GM19351 (cell line): ENCODE measurements around the gene SAA1.
"Not testable (repeated sequence)": the region's sequence is repeated elsewhere in the genome, so short reads cannot be mapped to it uniquely, and the experiment has no call there.

Experiments used
- ATAC-seq: cut with Tn5 transposase; IDR thresholded peaks from one replicate; pipeline ENCODE4 v1.9.1; 2021; ENCODE audit warnings: mild to moderate bottlenecking, moderate library complexity; ENCODE audit not compliant: unreplicated experiment

The SAA1 gene

DNA sequence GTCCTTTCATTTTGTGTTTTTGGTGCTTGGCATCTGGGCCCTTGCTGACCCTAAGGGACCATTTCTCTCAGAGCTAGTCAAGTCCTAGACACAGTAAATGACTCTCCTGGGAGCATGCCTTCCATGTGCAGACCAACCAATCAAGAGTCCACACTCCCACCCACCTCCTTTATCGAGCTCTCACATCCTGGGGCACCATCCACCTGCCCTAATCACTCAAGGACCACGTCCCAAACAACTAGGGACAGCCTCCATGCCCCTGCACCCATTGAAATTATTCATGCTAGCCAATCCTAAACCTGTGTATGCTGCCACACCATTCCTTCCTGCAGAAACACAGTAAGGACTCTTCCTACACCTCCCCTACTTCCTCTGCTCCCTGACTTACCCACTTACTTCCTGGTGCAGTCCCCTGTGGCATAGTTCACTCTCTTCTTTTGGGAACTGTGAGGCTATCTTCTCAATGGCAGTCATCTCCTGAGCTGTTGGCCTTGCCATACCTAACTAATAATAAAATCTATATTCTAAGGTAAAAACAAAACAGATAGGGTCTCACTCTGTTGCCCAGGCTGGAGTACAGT, 11.2 kb upstream of the SAA1 start:
- ATAC-seq, result no peak

DNA sequence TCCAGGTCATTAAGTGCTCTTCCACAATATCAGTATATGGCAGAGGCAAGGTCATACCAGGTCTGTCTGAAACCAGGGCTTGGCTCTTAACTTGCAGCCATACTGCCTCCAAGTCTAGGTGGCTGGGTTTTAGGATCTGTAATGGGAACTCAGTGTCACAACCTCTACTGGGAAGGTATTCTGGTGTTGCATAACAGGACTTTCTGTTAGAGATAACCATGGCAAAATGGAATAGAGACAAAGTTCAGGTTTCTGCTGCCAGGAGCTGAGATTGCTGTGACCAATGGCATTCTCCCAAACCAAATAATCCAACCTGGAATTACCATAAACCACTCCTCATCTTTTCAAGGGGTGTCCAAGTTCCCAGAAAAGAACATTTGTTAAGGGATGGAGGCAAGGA, 6.8 kb upstream of the SAA1 start:
- no peak for ATAC-seq

DNA sequence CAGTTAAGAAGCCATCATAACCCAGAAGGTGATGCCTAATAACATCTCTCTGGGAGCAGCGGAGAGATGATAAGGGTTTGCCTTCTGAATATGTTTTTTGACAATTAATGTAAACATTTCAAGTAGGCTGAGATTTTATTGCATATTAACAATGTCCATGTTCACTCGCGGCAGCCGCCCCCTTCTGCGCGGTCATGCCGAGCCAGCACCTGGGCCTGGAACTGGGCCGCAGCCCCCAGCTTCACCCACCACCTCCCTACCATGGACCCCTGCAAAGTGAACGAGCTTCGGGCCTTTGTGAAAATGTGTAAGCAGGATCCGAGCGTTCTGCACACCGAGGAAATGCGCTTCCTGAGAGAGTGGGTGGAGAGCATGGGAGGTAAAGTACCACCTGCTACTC, 4.3 kb upstream of the SAA1 start:
- ATAC-seq, result no peak

DNA sequence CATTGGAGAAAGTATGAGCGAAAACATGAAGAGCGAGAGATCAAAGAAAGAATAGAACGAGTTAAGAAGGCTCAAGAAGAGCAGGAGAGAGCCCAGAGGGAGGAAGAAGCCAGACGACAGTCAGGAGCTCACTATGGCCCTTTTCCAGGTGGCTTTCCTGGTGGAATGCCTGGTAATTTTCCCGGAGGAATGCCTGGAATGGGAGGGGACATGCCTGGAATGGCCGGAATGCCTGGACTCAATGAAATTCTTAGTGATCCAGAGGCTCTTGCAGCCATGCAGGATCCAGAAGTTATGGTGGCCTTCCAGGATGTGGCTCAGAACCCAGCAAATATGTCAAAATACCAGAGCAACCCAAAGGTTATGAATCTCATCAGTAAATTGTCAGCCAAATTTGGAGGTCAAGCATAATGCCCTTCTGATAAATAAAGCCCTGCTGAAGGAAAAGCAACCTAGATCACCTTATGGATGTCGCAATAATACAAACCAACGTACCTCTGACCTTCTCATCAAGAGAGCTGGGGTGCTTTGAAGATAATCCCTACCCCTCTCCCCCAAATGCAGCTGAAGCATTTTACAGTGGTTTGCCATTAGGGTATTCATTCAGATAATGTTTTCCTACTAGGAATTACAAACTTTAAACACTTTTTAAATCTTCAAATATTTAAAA, 3.2 kb upstream of the SAA1 start:
- ATAC-seq, result not testable (repeated sequence)

DNA sequence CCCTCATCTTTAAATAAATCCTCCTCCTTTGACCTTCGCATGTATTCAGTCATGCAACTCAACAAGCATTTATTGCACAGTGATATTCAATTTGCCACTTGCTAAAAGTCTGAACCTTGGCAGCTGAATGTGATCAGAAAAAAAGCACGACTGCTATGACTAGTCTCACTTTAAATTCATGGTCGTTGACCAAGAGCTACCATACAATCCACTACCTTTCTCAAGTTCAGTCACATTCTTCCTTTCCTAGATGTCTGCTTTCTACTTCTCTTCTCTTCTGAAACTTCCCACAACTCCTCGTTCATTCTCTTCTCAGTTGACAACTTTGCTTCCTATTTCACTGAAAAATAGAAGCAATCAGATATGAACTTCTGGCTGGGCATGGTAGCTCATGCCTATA, 2.0 kb upstream of the SAA1 start:
- peak; percentile 52 for ATAC-seq

DNA sequence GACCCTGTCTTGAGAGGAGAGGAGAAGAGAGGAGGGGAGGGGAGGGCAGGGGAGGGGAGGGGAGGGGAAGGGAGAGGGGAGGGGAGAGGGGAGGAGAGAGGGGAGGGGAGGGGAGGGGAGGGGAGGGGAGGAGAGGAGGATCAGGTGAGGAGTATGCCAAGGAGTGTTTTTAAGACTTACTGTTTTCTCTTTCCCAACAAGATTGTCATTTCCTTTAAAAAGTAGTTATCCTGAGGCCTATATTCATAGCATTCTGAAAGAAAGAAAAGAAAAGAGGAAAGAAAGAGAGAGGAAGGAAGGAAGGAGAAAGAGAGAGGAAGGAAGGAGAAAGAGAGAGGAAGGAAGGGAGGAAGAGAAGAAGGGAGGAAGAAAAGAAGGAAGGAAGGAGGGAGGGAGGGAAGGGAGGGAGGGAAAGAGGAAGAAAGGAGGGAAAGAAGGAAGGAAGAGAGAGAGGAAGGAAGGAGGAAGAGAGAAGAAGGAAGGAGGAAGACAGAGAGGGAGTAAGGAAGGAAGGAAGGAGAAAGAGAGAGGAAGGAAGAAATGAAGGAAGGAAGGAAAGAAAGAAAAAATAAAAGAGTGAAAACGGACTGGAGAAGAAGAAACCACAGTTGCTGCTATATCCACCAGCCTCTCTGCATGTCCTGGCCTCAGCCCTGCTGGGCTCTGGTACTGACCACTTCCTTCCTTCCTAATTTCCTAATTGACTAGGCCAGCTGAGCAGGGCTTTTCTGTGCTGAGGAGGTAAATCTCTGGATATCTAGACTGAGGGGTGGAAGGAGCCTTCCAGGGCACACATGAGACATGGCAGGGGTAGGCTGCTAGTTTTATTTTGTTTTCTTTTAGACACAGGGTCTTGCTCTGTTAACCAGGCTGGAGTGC, 1.1 kb upstream of the SAA1 start:
- ATAC-seq, result no peak

DNA sequence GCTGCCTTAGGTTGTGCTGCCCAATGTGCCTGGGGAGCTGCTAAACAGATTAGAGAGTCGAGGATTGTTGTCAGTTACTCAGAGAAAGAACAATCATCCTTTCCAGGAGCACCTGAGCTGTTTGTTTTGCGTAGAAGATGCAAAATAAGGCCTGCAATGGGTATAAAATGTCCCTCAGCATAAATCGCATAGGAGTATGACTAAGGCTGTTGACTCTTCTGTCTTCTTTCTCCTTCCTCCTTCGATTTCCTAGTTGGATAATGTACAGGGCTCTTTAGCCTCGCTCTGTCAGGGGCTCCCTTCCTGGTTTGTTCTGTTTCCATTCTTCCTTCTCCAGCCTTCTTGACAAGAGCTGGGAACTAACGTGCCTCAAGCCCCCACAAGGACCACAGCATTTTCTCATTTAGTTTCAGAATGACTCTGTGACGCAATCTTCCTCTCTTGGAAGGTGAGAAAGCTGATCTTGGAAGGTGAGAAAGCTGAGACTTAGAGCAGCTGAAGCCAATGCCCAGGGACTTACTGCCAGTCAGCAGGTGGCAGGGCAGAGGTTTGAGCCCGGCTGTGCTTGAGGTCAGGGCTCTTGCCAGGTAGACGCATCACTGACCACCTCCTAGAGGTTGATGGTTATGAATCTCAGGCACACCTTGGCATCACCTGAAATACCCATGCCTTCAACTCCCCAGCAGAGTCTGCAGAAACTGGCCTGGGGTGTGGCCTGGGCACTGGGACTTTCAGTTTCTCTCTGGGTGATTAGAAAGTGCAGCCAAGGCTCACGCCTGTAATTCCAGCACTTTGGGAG, 1.5 kb downstream of the SAA1 start:
- peak; percentile 61 for ATAC-seq

DNA sequence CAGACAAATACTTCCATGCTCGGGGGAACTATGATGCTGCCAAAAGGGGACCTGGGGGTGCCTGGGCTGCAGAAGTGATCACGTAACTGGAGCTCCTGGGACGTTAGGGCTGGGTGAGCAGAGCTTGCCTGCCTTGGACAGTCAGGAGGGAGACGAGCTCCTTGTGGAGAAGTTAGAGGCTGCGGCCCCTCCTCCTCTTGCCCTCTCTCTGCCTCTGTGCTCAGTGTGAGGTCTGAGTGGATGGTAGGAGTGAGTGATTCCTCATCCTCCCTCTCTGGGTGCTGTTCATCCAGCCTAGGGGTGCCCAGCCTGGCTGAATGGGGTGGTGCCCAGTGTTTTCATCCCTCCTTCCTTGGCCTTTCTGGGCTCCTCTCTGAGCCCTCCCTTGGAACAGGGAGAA, 3.2 kb downstream of the SAA1 start:
- not testable (repeated sequence) for ATAC-seq

DNA sequence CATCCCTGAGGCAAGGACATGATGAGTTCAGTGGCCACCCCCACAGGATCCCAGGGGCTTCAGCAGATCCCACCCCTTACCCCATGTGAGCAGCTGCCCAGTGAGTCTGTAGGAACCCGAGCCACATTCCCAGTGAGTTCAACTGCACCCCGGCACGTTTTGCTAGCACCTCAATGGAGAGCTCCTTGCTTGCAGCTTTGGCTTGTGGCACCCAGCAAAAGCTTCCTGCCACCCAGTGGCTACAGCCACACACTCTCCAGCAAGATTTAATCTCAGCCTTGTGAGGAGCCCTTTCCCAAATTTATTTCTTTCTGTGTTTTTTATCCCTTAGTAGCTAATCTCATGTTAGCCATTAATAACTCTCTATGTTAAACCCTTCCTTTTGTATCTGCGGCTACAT, 4.0 kb downstream of the SAA1 start:
- no peak for ATAC-seq

DNA sequence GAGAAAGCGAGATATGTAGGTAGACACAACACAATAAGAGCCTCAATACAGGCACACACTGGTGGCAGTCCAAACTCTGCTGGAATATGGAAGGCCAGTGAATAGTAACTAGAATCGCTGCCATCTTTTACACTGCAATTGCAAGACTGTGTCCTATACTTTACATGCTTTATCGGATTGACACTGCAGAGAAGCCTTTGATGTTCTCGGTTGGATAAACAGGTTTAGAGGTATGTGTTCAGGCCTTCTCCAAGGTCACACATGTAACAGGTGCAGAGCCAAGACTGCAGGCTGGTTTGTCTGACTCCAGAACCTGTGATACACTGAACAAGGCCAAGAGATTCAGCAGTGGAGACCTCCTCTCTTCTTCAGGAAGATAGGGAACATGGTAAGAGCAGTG, 5.1 kb downstream of the SAA1 start:
- ATAC-seq, result no peak

DNA sequence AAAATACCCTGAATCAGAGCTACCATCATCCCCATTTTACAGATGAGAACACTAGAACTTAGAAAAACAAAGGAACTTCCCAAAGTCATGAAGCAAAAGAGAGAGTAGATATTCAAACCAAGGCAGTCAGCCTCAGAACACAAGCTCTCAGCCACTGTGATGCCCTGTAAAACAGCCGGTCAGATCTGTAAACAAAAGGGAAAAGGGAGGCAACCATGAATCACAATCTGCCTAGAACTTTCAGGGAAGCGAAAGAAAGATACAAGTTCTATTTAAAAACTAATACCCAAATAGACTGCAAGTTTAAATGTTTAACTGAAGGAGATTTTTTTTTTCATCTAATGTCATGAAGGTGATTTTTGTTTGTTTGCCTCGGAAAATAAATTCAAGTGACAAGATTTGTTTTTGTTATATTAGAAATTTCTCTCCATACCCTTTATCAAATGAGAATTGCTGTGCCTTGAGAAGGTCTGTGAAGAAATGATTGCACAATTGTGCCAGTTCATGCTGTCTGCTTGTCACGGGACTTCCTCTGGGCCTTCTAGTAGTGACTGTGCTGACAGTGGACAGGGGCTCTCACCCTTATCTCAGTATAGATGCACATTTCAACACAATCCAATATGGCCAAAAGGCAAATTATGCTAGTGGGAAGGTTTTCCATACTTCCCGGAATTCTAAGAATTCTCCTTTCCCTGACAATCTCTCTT, 11.7 kb downstream of the SAA1 start:
- no peak for ATAC-seq

DNA sequence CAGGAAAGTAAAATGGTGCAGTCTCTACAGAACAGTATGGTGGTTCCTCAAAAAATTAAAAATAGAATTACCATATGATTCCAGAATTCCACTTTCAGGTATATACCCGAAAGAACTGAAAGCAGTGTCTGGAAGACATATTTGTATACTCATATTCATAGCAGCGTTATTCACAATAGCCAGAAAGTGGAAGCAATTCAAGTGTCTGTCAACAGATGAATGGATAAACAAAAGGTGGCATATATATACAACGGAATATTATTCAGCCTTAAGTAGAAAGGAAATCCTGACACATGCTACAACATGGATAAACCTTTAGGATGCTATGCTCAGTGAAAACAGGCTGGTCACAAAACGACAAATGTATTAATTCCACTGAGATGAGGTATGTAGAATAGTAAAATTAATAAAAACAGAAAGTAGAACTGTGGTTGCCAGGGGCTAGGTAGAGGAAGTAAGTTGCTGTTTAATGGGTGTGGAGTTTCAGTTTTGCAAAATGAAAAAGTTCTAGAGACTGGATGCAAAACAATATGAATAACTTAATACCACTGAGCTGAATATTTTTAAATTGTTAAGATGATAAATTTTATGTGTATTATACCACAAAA, 14.5 kb downstream of the SAA1 start:
- peak; percentile 91 for ATAC-seq

DNA sequence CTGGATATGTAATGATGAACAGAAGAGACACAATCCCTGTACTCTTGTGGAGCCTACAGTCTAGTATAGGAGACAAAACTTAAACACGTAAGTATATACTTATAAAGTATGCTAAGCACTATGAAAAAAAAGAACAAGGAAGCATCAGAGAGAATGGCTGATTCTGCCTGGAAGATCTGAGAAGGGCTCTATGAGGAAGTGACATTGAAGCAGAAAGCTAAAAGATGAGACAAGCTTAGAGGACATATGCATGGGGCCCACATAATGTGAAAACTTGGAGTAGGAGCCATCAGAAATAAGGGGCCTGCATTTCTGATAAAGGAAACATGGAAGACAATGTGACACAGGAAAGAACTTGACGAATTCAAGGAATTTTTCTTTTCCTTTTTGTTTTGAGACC, 16.6 kb downstream of the SAA1 start:
- no peak for ATAC-seq

DNA sequence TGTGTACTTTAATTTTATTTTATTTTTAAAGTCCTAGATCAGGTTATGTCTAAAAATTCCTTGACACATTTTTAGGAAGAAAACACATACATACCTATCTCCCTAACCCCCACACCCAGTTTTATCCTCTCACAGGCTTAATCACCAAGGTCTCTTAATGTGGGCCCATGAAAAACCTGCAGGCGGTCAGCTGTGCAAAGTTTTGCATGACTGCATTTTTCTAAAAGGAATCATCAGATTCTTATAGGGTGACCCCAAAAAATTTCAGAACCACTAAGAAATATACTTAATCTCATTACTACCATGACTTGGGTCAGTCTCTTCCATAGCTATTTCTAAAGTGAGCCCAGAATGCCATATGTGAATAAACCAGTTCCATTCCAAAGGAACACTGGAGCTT, 19.8 kb downstream of the SAA1 start:
- ATAC-seq, result no peak

DNA sequence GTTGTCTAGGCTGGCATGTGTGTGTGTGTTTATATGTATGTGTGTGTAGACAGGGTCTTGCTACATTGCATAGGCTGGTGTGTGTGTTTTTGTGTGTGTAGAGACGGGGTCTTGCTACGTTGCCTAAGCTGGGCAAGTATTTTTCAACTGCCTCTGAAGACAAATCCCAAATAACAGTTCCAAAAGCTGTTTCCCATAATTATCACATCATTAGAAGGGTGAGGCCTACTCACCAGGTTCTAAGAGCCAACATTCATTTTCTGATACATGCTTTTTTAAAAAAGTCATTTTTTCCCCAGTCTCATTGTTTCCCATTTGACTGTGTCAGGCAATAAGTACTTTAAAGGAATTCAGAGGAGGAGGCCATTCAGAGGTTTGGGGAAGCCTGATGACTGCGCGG, 22.8 kb downstream of the SAA1 start:
- no peak for ATAC-seq

DNA sequence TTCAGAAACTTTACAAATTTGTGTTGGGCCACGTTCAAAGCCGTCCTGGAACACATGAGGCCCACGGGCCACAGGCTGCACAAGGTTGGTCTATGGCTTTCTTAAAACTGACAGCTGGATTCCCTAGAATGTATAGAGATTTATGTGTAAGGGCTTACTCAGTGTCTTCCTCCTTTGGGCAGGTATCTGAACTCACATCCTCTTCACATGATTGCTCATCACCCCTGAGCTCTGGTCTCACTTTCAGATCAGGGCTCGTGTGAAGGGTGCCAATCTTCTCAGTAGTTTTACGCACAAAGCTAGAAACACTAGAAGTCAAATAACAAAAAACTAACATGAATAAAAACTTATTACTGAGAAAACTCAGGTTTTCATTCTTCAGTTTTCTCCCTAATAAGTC, 28.8 kb downstream of the SAA1 start:
- ATAC-seq, result peak; percentile 82

DNA sequence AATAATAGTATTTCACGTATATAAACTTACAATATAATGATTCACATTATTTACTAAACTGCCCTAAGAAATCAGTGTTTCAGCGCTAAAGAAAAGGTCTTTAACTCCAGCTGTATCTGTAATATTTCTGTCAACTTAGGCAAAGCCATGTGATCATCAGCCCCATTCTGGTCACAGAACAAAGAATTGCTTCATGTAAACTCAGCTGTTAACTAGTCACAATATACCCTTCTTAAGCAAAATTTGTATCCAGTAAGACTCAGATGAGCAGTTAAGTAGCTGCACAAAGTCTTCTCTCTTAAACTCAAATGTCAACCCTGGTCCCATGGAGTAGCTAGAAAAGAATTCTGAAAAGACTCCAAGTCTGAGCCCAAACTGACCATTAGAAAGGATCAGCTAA, 29.3 kb downstream of the SAA1 start:
- no peak for ATAC-seq

DNA sequence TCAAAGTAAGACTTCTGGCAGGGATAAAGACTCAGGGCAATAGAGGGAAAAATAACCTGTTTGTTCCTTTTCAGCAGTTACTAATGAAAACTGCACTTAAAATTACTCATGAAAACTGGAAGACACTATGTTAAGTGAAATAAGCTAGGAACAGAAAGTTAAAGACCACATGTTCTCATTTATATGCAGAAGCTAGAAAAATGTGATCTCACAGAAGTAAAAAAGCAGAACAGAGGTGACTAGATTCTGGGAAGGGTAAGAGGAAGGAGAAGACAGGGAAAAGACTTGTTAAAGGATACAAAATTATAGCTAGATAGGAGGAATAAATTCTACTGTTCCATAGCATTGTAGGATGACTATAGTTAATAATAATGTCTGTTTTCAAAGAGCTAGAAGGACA, 33.7 kb downstream of the SAA1 start:
- no peak for ATAC-seq

DNA sequence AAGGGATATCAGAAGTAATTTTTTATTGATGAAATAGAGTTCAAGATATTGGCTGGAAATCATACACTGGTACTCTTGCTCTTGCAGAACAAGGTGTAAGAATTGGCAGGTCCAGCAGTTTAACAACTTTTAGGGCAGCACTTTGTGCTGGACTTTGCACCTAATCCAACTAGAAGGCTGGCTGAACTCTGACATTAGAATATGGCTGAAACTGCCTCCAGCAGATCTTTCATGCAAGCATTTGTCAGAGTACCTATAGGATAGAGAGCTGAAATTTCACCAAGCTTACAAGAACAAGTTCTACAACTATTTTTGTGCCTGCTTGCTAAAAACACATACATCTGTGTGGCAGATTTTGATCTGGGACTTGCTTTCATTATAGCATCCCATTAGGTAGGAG, 38.7 kb downstream of the SAA1 start:
- no peak for ATAC-seq

DNA sequence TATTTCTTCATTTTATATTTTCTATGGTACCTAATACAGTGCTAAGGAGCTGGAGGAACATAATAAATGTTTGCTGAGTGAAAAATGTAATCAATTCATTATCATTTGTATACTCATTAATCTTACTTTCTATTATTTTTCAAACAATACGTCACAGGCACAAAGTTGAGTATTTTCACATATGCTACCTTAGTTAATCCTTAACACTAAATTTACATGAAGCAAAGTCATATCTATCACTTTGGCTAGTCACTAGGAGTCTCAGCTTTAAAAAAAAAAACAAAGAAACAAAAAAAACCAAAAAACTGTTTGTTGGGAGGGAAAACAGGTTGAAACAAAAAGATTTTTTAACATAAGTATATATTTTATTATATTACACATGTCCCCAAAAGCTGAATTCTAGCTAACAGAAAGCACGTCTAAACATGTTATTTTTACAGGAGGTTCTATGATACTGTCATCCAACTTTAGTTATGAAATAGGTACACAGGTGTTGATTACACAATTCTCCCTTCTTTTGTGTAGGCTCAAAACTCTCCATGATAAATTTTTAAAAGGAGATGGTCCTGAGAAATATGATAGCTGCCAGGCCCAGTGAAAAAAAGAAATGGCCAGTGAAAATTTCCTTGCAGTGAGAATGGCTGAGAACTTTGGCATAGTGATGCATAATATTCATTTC, 41.5 kb downstream of the SAA1 start:
- ATAC-seq, result no peak
